Activated CD8-positive, alpha-beta T cell treated with anti-CD3 and anti-CD28 coated beads, Interleukin-2, amount 10 ng/mL, durations not matched to agents 7 days and 5 days (primary cell): ENCODE measurements around the gene PABPC1L. TPM values are rescaled to one million over a fixed set of nuclear protein-coding genes. Genes with fewer than 3 reads are reported as not detected.

Experiments used
- ATAC-seq: fragments of 150-1000 bp; cut with Tn5 transposase; one replicate; pipeline ENCODE4 v1.10.0; 2021; ENCODE audit warnings: moderate library complexity
- CTCF ChIA-PET: fragments of 350-600 bp; sonication (Branson Sonifier 250); formaldehyde crosslinking; loops from one replicate; lab custom pipeline; 2021; ENCODE audit warnings: antibody characterized with exemption; lab: Charles Lee
- POLR2A ChIA-PET: fragments of 350-600 bp; sonication (Branson Sonifier 250); formaldehyde crosslinking; loops from one replicate; lab custom pipeline; 2021; ENCODE audit warnings: antibody characterized with exemption; lab: Charles Lee
- DNase-seq: peaks from one replicate; pipeline ENCODE4 v3.0.0-alpha.2; 2020
- H3K27ac Mint-ChIP-seq: one replicate; pipeline ENCODE4 v1.8.0; 2021; ENCODE audit warnings: mild to moderate bottlenecking, mixed read lengths
- H3K27me3 Mint-ChIP-seq: one replicate; pipeline ENCODE4 v1.8.0; 2021; ENCODE audit warnings: low read depth, mixed read lengths
- H3K36me3 Mint-ChIP-seq: one replicate; pipeline ENCODE4 v1.8.0; 2021; ENCODE audit warnings: low read depth, mixed read lengths
- H3K4me1 Mint-ChIP-seq: one replicate; pipeline ENCODE4 v1.8.0; 2021; ENCODE audit warnings: low read depth, mixed read lengths
- H3K4me3 Mint-ChIP-seq: one replicate; pipeline ENCODE4 v1.8.0; 2021; ENCODE audit warnings: mild to moderate bottlenecking, mixed read lengths
- H3K9me3 Mint-ChIP-seq: one replicate; pipeline ENCODE4 v1.8.0; 2022; ENCODE audit warnings: mixed read lengths; ENCODE audit not compliant: insufficient read depth
- total RNA-seq, 2 experiments: library from RNA; stranded (reverse); gene quantifications; one replicate each; pipeline ENCODE4 v1.2.3, GENCODE V29; 2021

The PABPC1L gene
- total RNA-seq, 2 experiments from 2014 or later: 90.0 to 103 TPM

DNA sequence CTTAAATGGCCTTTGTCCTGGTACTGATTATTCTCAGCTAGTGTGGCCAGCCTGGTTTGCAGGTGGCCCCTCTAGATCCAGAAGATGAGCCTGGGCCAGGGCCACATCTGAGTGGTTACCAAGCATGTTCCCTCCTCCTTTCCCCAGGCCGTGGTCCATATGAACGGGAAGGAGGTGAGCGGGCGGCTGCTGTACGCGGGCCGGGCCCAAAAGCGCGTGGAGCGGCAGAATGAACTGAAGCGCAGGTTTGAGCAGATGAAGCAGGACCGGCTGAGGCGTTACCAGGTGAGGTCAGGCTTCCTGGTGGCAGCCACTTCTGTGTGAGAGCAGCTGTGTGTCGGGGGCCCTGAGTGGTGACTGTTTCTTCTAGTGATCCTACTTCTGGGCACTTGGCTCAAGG is 11.6 kb downstream of the PABPC1L start:
- Mint-ChIP-seq H3K4me3 (no peak overlapping the region), H3K36me3 (peaks cover 37% of the 10 kb centered on the region), H3K27me3 (no peaks in the 10 kb centered on the region), H3K4me1 (peaks cover 3% of the 10 kb centered on the region), H3K9me3 (no peaks in the 10 kb centered on the region), H3K27ac (no peak overlapping the region)
- DNase-seq (no peak), ATAC-seq (no peak)
- POLR2A ChIA-PET: no interaction called here
- CTCF ChIA-PET: no interaction called here

DNA sequence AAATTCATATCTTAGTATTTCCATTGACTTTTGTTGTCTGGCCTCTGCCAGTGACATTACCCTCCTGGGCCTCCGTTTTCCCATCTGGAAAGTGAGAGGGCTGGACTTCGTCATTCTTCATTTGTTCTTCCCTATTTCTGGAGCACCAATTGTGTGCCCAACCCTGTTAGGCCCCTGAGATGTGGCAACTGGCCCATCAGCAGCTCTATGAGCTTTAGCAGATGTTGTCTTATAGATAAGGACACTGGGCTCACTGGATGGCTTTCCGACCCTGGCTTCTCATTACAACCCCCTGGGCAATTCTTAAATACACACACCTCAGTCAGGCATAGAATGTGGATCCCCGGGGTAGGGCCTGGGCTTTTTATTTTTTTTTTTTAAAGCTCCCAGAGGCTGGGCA is 14.7 kb downstream of the PABPC1L start:
- CTCF ChIA-PET: no interaction called here
- DNase-seq (no peak), ATAC-seq (no peak)
- H3K27ac Mint-ChIP-seq: no peak overlapping the region
- no peaks in the 10 kb centered on the region for H3K9me3 Mint-ChIP-seq
- no peaks in the 10 kb centered on the region for H3K27me3 Mint-ChIP-seq
- peaks cover 3% of the 10 kb centered on the region for H3K4me1 Mint-ChIP-seq
- no peak overlapping the region for H3K4me3 Mint-ChIP-seq
- peaks cover 32% of the 10 kb centered on the region for H3K36me3 Mint-ChIP-seq
- POLR2A ChIA-PET: no interaction called here

DNA sequence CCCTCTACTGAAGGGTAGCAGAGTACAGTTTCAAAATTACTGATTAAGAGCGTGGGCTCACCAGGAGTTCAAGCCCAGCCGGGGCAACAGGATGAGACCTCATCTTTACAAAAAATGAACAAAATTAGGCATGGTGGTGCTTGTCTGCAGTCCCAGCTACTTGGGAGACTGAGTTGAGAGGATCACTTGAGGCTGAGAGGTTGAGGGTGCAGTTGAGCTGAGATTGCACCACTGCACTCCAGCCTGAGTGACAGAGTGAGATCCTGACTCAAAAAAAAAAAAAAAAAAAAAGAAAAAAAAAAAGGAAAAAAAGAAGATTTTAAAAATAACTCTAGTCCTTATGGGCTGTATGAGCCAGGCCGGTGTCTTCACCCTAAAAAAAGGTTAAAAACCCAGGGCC is 18.7 kb downstream of the PABPC1L start:
- peaks cover 32% of the 10 kb centered on the region for H3K36me3 Mint-ChIP-seq
- H3K9me3 Mint-ChIP-seq: no peaks in the 10 kb centered on the region
- H3K4me1 Mint-ChIP-seq: peaks cover 3% of the 10 kb centered on the region
- POLR2A ChIA-PET: no interaction called here
- H3K4me3 Mint-ChIP-seq: no peak overlapping the region
- CTCF ChIA-PET: no interaction called here
- ATAC-seq (no peak), DNase-seq (no peak)
- H3K27me3 Mint-ChIP-seq: no peaks in the 10 kb centered on the region
- no peak overlapping the region for H3K27ac Mint-ChIP-seq

DNA sequence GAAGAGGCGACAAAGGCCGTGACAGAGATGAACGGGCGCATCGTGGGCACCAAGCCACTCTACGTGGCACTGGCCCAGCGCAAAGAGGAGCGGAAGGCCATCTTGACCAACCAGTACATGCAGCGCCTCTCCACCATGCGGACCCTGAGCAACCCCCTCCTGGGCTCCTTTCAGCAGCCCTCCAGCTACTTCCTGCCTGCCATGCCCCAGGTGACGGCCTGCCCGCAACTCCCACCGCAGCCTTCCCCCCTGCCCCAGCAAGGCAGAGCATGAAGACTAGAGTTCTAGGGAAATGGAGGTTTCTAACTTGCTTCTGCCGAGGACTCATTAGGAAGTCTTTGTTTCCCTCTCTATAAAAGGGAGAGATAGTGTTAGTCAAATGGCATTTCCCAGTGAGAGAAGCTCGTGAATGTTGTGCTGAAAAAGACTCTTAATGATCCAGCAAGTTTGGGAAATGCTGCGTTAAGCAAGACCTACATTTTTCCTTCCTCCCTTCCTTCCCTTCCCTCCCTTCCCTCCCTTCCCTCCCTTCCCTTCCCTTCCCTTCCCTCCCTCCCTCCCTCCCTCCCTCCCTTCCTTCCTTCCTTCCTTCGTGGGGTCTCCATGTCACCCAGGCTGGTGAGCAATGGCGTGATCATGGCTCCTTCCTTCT is 20.8 kb downstream of the PABPC1L start:
- no peaks in the 10 kb centered on the region for H3K4me1 Mint-ChIP-seq
- POLR2A ChIA-PET: no interaction called here
- no peaks in the 10 kb centered on the region for H3K9me3 Mint-ChIP-seq
- H3K27me3 Mint-ChIP-seq: no peaks in the 10 kb centered on the region
- CTCF ChIA-PET: interaction anchor here (0.6 kb wide), 1 partner anchor 91 kb away, joined by 3 read pairs; no protein-coding TSS in a partner anchor
- H3K27ac Mint-ChIP-seq: no peak overlapping the region
- DNase-seq: no peak
- no peak overlapping the region for H3K4me3 Mint-ChIP-seq
- H3K36me3 Mint-ChIP-seq: peaks cover 30% of the 10 kb centered on the region
- ATAC-seq: no peak

DNA sequence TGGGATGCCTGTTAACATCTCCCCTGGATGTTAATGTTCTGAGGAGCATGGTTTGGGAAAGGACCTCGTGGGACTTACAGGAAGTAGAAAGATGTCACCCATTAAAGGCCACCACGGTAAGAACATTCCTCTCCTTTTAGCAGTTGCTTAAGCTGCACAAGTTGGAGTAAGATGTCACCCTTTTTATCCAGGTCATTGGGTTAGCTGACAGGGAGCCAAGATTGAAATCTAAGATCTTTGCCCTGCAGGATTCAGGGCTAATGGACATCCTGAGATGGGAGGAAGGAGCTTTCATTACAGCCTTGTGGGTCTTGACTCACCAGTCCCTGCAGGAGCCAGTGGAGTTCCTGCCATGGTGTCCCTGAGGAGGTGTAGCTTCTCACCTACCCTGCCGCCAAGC is 22.1 kb downstream of the PABPC1L start:
- POLR2A ChIA-PET: no interaction called here
- CTCF ChIA-PET: no interaction called here
- H3K27me3 Mint-ChIP-seq: no peaks in the 10 kb centered on the region
- DNase-seq: no peak
- H3K4me3 Mint-ChIP-seq: no peak overlapping the region
- no peaks in the 10 kb centered on the region for H3K4me1 Mint-ChIP-seq
- H3K36me3 Mint-ChIP-seq: peaks cover 36% of the 10 kb centered on the region
- H3K9me3 Mint-ChIP-seq: no peaks in the 10 kb centered on the region
- H3K27ac Mint-ChIP-seq: no peak overlapping the region
- ATAC-seq: no peak

GRCh38 chr20:44932916-44933315 is 23.1 kb downstream of the PABPC1L start:
- ChIA-PET CTCF (no interaction called here), POLR2A (no interaction called here)
- no peaks in the 10 kb centered on the region for H3K4me1 Mint-ChIP-seq
- H3K27me3 Mint-ChIP-seq: no peaks in the 10 kb centered on the region
- DNase-seq (no peak), ATAC-seq (no peak)
- H3K27ac Mint-ChIP-seq: peak overlapping the region; percentile 46
- H3K36me3 Mint-ChIP-seq: peaks cover 42% of the 10 kb centered on the region
- H3K9me3 Mint-ChIP-seq: no peaks in the 10 kb centered on the region
- H3K4me3 Mint-ChIP-seq: no peak overlapping the region

DNA sequence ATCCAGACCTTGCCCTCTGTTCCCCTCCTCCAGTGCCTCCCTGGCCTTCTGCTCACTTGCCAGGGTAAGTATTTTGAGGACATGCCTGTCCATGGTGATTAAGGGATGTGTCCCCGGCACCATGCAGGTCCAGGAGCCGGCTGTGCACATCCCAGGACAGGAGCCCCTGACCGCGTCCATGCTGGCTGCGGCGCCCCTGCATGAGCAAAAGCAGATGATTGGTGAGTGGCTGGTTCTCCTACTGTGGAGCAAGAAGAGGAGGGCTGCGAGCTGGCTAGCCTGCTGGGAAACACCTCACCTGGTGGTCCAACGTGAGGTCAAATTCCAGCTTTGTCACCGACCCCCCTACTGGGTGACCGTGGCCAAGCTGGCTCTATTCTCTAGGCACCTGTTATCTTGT is 26.6 kb downstream of the PABPC1L start:
- POLR2A ChIA-PET: no interaction called here
- Mint-ChIP-seq H3K4me1 (no peaks in the 10 kb centered on the region), H3K4me3 (no peak overlapping the region), H3K27me3 (no peaks in the 10 kb centered on the region), H3K36me3 (peaks cover 51% of the 10 kb centered on the region), H3K27ac (peak overlapping the region; percentile 21), H3K9me3 (no peaks in the 10 kb centered on the region)
- CTCF ChIA-PET: no interaction called here
- DNase-seq: no peak
- no peak for ATAC-seq

- ChIA-PET CTCF (interaction anchor here (1.5 to 3.0 kb wide), 2 partner anchors 21 to 29 kb away, joined by 5 to 8 read pairs; partner anchors contain the start of genes PABPC1L and TOMM34), POLR2A (no interaction called here)
- Mint-ChIP-seq H3K9me3 (no peaks in the 10 kb centered on the region), H3K27ac (no peak overlapping the region), H3K4me1 (no peaks in the 10 kb centered on the region), H3K27me3 (no peaks in the 10 kb centered on the region), H3K36me3 (peaks cover 58% of the 10 kb centered on the region), H3K4me3 (no peak overlapping the region)
- ATAC-seq: no peak
- DNase-seq: no peak
Observed at GRCh38 chr20:44938637-44939036, 28.8 kb downstream of the PABPC1L start.

- Mint-ChIP-seq H3K9me3 (no peaks in the 10 kb centered on the region), H3K27me3 (no peaks in the 10 kb centered on the region), H3K36me3 (peaks cover 61% of the 10 kb centered on the region), H3K4me1 (no peaks in the 10 kb centered on the region), H3K27ac (peak overlapping the region; percentile 9), H3K4me3 (no peak overlapping the region)
- POLR2A ChIA-PET: interaction anchor here (0.7 kb wide), 1 partner anchor 10 kb away, joined by 3 read pairs; no protein-coding TSS in a partner anchor
- DNase-seq (no peak), ATAC-seq (no peak)
- CTCF ChIA-PET: interaction anchor here (3.0 kb wide), 1 partner anchor 19 kb away, joined by 8 read pairs; the partner anchor contains the start of gene TOMM34
Observed at GRCh38 chr20:44941120-44941691, 31.3 kb downstream of the PABPC1L start.

DNA sequence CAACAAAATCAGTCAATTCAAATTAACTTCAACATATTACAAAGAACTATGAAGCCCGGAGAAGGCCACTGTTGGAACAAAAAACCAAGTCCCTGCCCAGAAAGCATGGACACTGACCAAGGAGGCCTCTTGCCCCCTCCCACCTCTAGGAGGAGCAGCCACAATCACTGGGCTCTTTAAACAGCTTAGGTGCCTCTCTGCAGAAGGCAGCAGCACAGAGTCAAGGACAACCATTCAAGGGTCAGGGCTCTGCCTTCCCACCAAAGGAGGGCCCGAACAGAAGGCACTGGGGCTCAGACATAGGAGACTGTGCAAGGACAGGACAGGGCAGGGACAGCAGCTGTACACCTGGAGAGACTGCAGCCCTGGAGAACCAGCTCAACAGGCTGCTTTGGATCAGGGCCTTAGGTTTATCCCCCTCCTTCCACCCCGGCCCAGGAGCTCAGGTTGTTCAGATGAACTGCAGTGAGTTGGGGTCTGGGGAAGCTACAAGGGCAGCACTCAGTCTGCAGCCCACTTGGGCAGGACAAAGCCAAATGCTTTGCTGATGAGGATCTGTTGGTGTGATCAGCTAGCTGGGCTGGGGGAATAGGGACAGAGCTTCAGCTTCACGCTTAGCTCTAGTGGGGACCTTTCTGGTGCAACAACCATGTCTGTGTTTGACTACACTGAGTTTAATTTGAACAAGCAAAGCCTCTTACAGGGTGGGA is 32.6 kb downstream of the PABPC1L start:
- Mint-ChIP-seq H3K4me3 (no peak overlapping the region), H3K27me3 (no peaks in the 10 kb centered on the region), H3K36me3 (peaks cover 62% of the 10 kb centered on the region), H3K27ac (no peak overlapping the region), H3K4me1 (peaks cover 1% of the 10 kb centered on the region), H3K9me3 (no peaks in the 10 kb centered on the region)
- ChIA-PET POLR2A (interaction anchor here (0.5 to 1.2 kb wide), 4 partner anchors 9 to 128 kb away, joined by 3 read pairs; no protein-coding TSS in a partner anchor), CTCF (interaction anchor here (1.7 kb wide), 1 partner anchor 102 kb away, joined by 5 read pairs; no protein-coding TSS in a partner anchor)
- no peak for ATAC-seq
- no peak for DNase-seq

DNA sequence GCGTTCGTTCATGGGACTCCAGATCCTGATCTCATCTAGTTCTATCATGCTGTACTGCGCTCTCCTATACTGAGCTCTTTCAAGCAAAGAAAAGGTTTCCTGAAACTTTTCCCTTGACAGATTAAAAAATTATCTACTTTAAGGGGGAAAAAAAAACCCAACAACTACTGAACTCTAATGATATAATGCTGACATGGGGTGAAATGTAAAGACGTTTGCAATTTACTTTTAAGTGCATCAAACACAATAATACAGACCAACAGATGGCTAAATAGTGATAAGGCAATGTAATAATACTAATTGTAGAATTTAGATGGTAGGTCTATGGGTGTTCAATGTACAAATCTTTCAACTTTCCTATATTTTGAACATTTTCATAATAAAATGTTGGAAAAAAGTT is 34.0 kb downstream of the PABPC1L start:
- H3K9me3 Mint-ChIP-seq: no peaks in the 10 kb centered on the region
- no peak overlapping the region for H3K4me3 Mint-ChIP-seq
- H3K4me1 Mint-ChIP-seq: peaks cover 1% of the 10 kb centered on the region
- no peak for ATAC-seq
- ChIA-PET CTCF (interaction anchor here (1.7 kb wide), 1 partner anchor 100 kb away, joined by 5 read pairs; no protein-coding TSS in a partner anchor), POLR2A (no interaction called here)
- no peak for DNase-seq
- H3K27ac Mint-ChIP-seq: no peak overlapping the region
- H3K36me3 Mint-ChIP-seq: peaks cover 64% of the 10 kb centered on the region
- no peaks in the 10 kb centered on the region for H3K27me3 Mint-ChIP-seq

GRCh38 chr20:44945261-44945660 is 35.4 kb downstream of the PABPC1L start:
- Mint-ChIP-seq H3K27me3 (no peaks in the 10 kb centered on the region), H3K4me1 (peaks cover 1% of the 10 kb centered on the region), H3K9me3 (no peaks in the 10 kb centered on the region), H3K4me3 (no peak overlapping the region), H3K36me3 (peaks cover 67% of the 10 kb centered on the region), H3K27ac (no peak overlapping the region)
- DNase-seq (no peak), ATAC-seq (no peak)
- ChIA-PET POLR2A (no interaction called here), CTCF (interaction anchor here (0.9 kb wide), 1 partner anchor 15 kb away, joined by 3 read pairs; the partner anchor contains the start of gene TOMM34)
